Endometrial microvascular endothelial cells (primary cell): ENCODE measurements around the gene CRHR1. TPM values are rescaled to one million over a fixed set of nuclear protein-coding genes. Genes with fewer than 3 reads are reported as not detected.

Experiments
- in situ Hi-C: cut with HindIII; loops from 2 replicates; pipeline ENCODE4 v1.10.0; 2017; ENCODE audit warnings: low sequenced_read_pairs, low pct_unique_long_range_greater_than_20kb; ENCODE audit errors: inconsistent ontology term
- total RNA-seq: library from RNA; depleted of rRNA; stranded (reverse); fragments of >200 nt; gene quantifications from one replicate; pipeline ENCODE4 v1.2.3, GENCODE V29; 2015; ENCODE audit errors: inconsistent ontology term

The CRHR1 gene
- total RNA-seq, 1 donor from 2014 or later, result not detected

DNA sequence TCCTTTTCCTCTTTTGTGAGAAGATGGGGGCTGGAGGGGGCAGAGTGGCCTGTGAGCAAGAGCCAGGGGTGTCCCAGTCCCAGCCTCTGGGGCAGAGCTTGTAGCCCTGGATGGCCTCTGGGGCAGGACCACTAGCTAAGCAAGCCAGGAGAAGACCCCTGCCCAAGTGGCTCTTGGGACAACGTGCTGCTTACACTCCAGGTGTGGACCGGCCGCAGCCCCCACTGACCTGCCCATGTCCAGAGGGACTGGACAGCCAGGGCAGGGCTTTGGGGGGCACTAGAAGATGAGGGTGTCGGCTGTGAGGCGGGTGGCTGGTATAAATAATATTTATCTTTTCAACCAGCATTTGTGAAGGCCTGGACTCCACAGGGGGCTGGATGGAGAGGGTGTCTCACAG is 51.4 kb downstream of the CRHR1 start:
- in situ Hi-C loops, result no loop called here

DNA sequence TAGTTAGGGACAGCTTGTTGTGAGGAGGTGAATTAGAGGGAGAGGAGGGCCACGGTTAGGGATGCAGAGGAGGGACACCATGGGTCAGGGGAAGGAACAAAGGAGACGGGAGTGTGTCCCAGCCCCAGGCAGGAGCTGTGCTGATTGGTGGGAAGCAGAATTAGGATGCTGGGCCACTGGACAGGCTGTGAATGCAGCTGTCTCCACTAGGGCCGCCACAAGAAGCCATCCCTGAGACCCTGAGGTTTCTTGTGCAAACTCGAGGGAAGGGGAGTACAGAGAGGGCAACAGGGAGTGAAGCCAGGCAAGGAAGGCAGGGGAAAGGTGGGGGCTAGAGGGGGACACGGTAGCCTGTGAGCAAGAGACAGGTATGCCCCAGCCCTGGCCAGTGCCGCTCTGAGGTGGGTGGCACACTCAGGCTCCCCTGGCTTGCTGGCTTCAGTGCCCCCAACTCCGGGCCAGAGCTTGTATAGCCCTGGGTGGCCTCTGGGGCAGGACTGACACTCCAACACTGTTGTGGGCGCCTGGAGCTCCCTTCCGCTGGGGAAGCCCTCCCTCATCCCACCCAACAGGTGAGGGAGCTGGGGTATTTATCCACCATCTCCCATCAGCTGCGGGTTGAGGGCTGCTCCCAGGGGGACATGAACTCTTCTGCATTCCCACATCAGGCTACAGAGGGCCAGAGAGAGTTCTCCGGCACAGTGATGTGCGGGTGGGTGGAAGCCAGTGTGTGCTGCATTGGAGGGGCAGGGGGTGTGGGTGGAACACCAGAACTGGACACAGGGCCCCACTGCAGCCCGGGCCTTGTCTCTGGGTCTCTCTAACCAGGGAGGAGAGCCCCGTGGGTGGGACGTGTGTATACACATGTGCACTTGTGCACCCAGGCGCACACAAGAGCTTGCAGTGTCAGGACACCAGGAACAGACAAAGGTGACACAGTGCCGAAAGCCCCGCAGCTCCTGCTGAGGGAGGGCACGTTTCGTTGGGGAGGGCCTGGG is 52.2 kb downstream of the CRHR1 start:
- in situ Hi-C loops, result no loop called here

DNA sequence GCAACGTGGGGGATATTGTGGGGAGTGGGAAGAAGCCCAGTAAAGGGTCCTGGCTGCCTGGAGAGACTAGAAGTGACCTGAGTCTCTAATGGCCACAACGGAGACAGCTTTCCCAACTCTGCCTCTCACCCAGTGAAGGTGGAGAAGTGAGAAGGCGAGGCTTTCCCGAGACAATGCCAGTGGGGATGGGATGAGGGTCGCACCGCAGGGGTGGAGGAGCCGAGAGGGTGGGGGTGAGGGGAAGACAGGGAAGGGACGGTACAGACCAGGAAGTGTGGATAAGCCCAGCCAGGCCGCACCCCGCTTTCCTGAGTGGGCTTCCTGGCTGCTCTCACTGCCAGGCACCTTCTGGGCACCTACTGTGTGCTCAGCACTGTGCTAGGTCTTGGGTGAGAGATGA is 53.1 kb downstream of the CRHR1 start:
- in situ Hi-C loops, result no loop called here

DNA sequence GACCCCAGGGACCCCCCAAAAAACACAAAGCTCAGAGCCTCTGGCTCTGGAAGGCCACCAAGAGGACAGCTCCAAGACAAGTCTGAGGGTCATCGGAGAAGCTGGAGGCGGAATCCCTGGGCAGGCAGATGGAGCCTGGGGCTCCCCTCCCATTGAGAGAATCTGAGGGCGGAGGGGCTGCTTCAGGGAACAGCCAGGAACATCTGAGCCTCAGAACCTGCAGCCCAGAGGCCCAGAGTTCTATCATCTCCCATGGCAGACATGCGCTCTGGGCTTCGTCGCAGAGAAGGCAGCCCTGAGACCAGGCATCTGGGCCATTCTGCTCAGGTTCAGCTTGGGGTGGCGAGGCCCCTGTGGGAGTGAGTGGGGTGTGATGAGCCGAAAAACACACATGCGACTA is 53.5 kb downstream of the CRHR1 start:
- in situ Hi-C loops, result no loop called here

DNA sequence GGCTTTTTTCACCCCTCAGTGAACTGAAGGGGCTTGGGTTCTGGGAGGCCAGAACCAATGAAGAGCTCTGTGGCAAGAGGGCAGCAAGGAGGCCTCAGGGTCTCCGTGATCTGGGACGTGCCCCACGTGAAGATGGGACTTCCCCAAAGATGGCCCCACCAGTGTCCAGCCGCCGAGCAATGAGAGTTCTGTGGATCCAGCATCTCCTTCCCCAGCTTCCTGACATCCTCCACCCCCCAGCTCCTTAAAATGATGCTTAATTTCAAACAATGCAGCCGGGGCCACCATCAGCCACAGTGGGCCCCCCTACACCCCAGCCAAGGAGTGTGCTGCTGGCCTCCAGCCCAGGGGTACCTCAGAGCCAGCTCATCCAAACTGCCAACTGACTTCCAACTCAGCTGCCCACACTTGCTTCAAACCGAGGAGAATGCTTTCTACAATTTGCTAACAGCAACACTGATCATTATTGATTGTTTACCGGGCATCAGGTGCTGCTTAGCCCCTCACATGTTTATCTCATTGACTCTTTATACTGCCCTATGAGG is 54.7 kb downstream of the CRHR1 start:
- in situ Hi-C loops, result no loop called here

DNA sequence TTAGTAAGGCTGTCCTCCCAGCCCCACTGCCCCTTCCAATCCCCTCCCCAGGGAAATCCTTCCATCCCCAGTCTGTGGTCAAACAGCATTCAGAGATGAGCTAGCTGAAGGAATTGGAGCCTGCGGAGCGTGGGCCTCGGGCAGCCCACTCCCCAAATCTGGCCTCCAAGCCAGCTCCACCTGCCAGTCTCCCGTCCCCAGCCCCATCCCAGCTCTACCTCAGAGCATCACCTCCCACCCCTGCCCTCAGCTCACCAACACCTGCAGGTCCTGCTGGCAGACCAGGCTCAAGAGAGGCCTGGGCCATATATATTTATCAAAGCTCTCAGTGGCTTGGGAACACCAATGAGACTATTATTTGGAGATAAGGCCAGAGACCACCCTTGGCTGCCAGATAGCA is 55.3 kb downstream of the CRHR1 start:
- in situ Hi-C loops, result no loop called here

DNA sequence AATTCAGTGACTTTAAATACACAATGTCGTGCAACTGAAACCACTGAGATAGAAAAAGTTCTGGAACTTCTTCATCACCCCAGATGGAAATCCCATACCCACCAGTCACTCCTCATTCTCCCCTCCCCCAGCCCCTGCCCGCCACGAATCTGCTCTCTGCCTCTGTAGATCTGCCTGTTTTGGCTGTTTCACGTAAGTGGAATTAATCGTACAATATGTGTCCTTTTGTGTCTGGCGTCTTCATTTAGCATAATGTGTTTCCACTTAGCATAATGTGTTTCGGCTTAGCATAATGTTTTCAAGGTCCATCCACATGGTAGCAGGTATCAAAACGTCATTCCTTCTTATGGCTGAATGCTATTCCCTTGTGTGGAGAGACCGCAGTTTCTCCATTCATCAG is 57.1 kb downstream of the CRHR1 start:
- in situ Hi-C loops, result no loop called here

DNA sequence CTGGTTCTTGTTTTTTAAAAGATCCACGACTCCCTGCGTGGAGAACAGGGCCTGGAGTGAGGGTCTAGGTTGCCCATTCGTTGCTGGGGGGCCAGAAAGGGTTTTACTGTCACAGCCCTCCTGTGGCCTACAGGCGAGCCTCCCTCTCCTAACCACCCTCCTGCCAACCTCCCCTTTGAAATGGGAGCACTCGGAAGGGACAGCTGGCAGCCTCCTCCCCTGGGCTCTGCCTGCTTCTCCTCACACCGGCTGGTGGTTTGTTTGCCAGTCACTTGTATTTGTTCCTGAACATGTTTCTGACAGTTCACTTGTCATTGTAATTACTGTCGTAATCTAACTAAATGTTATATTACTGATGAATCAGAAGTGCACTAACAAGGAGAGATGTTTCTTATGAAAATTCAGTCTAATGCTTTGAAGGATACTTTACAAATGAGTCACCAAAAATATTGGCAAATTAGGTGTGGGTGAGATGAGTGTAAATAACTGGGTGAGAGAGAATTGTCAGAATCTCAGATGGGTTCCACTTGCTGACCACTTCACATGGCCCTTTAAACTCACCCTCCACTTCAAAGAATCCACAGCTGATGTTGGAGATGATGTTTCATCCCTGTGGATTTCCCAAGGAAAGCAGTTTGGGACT is 57.9 kb downstream of the CRHR1 start:
- in situ Hi-C loops, result no loop called here

DNA sequence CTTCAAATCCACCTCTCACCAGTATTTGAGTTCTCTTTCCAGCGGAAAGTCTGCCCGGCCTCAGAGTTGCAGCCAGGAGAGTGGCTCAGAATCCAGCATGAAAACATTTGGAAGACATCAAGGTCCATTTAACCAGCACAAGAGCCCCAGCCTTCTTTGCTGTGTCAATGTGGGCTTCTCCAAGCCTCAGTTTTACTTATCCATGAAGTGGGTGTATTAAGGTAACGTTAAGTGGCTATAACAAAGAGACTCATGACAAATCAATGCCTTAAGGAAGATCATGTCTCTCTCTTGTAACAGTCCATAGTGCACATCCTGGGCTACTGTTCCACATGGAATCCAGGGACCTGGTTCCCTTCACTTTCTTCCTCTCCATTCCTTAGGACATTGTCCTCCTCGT is 59.6 kb downstream of the CRHR1 start:
- in situ Hi-C loops, result no loop called here

DNA sequence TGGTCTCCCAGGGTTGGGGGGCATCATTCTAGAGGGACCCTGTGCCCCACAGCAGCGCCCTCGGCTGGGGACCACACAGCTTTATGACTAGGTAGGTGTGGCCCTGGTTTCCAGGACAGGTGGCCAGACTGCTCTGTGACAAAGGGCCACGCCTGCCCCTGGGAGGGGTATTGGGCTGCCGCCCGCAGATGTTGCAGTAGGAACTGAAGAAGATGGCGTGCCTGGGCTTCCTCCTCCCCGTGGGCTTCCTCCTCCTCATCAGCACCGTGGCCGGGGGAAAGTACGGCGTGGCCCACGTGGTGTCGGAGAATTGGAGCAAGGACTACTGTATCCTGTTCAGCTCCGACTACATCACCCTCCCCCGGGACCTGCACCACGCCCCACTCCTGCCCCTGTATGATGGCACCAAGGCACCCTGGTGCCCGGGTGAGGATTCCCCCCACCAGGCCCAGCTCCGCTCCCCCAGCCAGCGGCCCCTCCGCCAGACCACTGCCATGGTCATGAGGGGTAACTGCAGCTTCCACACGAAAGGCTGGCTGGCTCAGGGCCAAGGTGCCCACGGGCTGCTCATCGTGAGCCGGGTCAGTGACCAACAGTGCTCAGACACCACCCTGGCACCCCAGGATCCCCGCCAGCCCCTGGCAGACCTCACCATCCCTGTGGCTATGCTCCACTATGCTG is 60.7 kb downstream of the CRHR1 start, which contains the start of gene SPPL2C:
SPPL2C (plus strand) TSS at position 187 of the 681 bp plus-strand sequence; CDS start at position 213, 26 bp downstream.
- in situ Hi-C loops, result no loop called here

DNA sequence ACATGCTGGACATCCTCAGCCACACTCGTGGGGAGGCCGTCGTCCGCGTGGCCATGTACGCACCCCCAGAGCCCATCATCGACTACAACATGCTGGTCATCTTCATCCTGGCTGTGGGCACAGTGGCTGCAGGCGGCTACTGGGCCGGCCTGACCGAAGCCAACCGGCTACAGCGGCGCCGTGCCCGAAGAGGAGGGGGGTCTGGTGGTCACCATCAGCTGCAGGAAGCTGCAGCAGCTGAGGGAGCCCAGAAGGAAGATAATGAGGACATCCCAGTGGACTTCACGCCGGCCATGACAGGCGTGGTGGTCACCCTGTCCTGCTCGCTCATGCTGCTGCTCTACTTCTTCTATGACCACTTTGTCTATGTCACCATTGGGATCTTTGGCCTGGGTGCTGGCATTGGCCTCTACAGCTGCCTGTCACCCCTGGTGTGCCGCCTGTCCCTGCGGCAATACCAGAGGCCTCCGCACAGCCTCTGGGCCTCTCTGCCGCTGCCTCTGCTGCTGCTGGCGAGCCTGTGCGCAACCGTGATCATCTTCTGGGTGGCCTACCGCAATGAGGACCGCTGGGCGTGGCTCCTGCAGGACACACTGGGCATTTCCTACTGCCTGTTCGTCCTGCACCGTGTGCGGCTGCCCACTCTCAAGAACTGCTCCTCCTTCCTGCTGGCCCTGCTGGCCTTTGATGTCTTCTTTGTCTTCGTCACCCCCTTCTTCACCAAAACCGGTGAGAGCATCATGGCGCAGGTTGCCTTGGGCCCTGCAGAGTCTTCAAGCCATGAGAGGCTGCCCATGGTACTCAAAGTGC is 61.5 kb downstream of the CRHR1 start:
- in situ Hi-C loops, result no loop called here

DNA sequence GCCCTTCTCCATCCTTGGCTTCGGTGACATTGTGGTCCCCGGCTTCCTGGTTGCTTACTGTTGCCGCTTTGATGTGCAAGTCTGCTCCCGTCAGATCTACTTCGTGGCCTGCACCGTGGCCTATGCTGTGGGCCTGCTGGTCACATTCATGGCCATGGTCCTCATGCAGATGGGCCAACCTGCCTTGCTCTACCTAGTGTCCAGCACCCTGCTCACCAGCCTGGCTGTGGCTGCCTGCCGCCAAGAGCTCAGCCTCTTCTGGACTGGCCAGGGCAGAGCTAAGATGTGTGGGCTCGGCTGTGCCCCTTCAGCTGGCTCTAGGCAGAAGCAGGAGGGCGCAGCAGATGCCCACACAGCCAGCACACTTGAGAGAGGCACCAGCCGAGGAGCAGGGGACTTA is 62.1 kb downstream of the CRHR1 start:
- in situ Hi-C loops, result no loop called here

DNA sequence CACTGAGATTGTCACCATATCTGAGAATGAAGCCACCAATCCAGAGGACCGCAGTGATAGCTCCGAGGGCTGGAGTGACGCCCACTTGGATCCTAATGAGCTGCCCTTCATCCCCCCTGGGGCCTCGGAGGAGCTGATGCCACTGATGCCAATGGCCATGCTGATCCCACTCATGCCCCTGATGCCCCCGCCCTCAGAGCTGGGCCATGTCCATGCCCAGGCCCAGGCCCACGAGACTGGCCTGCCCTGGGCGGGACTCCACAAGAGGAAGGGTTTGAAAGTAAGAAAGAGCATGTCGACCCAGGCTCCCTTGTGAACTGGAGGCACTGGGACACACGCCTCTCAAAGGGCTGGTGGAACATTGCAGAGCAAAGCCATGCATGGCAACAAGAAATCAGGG is 62.5 kb downstream of the CRHR1 start:
- in situ Hi-C loops, result no loop called here

DNA sequence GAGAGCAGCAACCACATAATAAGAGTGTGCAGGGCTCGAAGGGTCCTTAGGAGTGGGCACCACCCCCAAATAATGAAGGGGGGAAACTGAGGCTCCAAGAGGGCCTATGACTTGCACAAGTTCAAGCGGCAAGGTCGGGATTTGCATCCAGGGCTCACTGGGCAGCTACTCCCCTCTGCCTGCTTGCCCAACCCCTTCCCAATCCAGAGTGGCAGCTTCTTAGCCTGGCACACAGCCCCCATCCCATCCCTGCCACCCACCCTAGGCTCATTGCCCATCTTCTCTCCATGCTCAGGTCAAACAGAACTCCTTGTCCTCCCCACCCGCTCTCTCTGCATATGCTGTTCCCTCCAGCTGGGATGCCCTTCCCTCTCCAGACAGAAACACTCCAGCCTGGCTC is 63.0 kb downstream of the CRHR1 start:
- in situ Hi-C loops, result no loop called here

DNA sequence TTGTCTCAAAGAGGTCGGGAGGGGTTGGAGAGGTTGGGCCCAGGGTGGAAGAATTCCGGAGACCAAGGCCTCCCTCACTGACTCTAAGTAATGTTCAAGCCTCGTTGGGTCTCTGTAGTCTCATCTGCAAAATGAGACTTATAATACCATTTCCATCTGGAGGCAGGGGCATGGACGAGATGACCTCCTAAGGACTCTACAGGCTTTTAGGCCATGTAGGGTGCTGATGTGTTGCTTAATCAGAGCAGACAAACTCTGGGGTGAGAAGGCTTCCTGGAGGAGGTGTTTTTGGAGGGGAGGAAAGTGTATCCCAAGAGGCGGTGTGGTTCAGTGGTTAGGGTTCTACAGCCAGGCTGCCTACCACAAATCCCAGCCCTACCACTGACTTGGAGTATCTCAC is 63.6 kb downstream of the CRHR1 start:
- in situ Hi-C loops, result no loop called here

DNA sequence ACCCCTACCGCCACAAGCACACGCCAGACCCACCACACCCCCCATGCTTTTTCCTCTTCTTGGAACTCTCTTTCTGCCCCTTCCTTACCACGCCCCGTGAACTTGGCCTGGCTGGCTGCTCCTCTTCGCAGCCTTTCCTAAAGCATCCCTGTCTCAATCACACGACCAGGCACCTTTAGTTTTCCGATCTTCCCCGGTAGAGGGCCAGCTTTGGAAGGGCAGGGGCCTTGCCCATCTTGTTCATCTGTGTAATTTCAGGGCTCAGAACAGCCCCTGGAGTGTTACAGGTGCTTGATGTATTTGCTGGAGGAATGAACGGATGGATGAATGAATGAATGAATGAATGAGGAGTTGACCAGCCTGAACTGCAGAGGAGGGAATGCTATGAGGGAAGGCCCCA is 64.3 kb downstream of the CRHR1 start:
- in situ Hi-C loops, result no loop called here

DNA sequence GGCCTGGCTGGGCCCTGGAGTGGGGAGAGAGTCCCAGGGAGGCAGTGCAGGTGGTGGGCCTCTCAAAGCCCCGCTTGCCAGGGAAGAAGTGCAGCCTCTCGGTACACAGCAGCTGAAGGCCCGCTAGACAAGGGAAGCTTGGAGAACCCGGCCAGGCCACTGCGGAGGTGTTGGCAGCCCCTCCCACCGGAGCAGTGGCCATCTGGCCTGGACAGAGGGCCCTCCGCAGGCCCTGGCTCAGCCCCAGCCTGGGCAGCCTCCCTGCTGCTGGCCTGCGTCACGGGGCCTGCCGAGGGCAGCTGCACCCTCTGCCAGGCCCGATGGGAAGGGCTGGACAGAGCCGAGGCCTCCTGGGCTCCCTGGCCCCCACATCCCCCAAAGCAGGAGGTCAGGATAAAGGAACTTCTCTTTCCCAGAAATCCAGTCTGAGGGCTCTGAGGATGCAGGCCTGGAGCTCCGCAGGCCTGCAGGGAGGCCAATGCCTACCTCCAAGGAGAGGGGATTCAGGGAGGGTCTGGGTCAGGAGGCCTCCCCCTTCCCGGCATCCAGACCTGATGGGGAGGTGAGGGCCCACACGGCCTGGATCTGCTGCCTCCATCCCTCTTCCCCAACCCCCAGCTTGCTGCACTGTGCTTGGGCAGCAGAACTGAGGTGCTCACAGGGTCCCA is 64.9 kb downstream of the CRHR1 start:
- in situ Hi-C loops, result no loop called here

DNA sequence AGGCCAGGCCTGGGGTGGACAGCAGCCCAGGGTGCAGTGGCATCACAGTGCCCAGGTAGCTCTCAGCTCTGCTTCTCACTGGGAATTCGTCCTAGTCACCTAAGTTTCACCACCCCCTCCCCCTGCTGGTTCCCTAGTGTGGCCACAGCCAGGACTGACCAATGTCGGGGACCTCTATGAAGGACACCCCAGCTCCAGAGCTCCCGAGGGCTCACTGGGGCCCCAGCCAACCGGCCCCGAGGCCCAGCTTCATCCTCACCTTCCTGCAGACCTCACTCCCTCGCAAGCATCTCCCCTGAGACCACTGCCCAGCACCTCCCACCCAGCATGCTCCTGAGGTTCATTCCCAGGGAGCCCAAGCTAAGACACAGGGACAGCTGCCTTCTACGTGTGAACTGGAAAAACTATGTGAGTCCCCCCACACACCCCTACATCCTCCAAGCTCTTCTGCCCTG is 65.4 kb downstream of the CRHR1 start:
- in situ Hi-C loops, result no loop called here
